Measurements from ENCODE around the gene FBXO33. TPM values are rescaled to one million over a fixed set of nuclear protein-coding genes. Genes with fewer than 3 reads are reported as not detected.

Gene FBXO33
- total and polyA plus RNA-seq, 2 of the 8 experiments (the other 6 are each of a cell fraction or from before 2014, with no cell fraction given), result 4.7 to 11.5 TPM

DNA sequence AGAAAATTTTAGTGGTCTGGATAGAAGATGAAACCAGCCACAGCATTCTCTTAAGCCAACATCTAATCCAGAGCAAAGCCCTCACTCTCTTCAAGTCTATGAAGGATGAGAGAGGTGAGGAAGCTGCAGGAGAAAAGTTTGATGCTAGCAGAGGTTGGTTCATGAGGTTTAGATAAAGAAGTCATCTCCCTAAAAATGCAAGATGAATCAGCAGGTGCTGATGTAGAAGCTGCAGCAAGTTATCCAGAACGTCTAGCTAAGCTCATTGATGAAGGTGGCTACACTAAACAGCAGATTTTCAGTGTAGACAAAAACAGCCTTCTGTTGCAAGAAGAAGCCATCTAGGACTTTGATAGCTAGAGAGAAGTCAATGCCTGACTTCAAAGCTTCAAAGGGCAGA, 48.5 kb downstream of the FBXO33 start:
- Histone ChIP-seq H3K56ac (replicated peaks; ENCODE audit: insufficient read length, low read depth, low read length) (no peak overlapping the region), H2BK5ac (ENCODE audit: low read depth, low read length) (no peak overlapping the region), H2BK120ac (replicated peaks; ENCODE audit: low read depth, low read length) (no peak overlapping the region), H3K23me2 (ENCODE audit: low read depth, low read length) (no peaks in the 10 kb centered on the region), H3K79me1 (ENCODE audit: low read depth, low read length) (no peaks in the 10 kb centered on the region), H4K91ac (replicated peaks; ENCODE audit: insufficient read length, low read length) (no peak overlapping the region), H3K27me3 (replicated peaks in 1 of 4; ENCODE audit: control insufficient read depth in 3 of 4, extremely low read depth in 1 of 4, insufficient read depth in 3 of 4, low read length in 3 of 4) (no peaks in the 10 kb centered on the region), H2BK12ac (ENCODE audit: low read depth, low read length) (no peak overlapping the region), H3K9me3 (ENCODE audit: insufficient read depth in 2 of 2, low read depth in 1 of 2, low read length in 1 of 2) (no peaks in the 10 kb centered on the region), H3K4me1 (replicated peaks in 1 of 4; ENCODE audit: control insufficient read depth in 3 of 4, insufficient read depth in 4 of 4, low read length in 3 of 4) (no peaks in the 10 kb centered on the region), H4K20me1 (replicated peaks in 1 of 2; ENCODE audit: control insufficient read depth in 1 of 2, insufficient read depth in 2 of 2, low read length in 2 of 2) (no peaks in the 10 kb centered on the region), H4K5ac (ENCODE audit: insufficient read length, low read depth, low read length) (no peak overlapping the region), H3K36me3 (ENCODE audit: control insufficient read depth in 2 of 4, insufficient read depth in 4 of 4, low read length in 3 of 4) (no peaks in the 10 kb centered on the region), H3K18ac (ENCODE audit: extremely low read depth, low read length) (no peak overlapping the region), H2AFZ (ENCODE audit: low read length) (no peak overlapping the region), H2BK20ac (ENCODE audit: low read length) (no peak overlapping the region), H3K27ac (ENCODE audit: low read depth, low read length) (no peak overlapping the region), H3K23ac (ENCODE audit: insufficient read length) (no peak overlapping the region), H2BK15ac (ENCODE audit: low read length) (no peak overlapping the region), H3K9ac (replicated peaks in 1 of 4; ENCODE audit: extremely low read depth in 1 of 4, low read depth in 3 of 4, low read length in 3 of 4) (no peak overlapping the region), H3K4me3 (ENCODE audit: extremely low read depth in 1 of 4, insufficient read depth in 2 of 4, low read depth in 3 of 4, low read length in 4 of 4) (no peak overlapping the region), H3K4ac (replicated peaks; ENCODE audit: insufficient read length, low read depth, low read length) (no peak overlapping the region), H3K14ac (ENCODE audit: insufficient read length) (no peak overlapping the region), H3K4me2 (ENCODE audit: insufficient read depth in 1 of 2, low read depth in 2 of 2, low read length in 2 of 2) (no peak overlapping the region), H2AK5ac (ENCODE audit: low read depth, low read length) (no peak overlapping the region), H3K79me2 (ENCODE audit: control insufficient read depth in 1 of 2, insufficient read depth in 2 of 2, low read length in 2 of 2) (no peaks in the 10 kb centered on the region), H4K8ac (ENCODE audit: extremely low read depth, insufficient read depth, low read length) (no peak overlapping the region)
- FAIRE-seq (no peak), DNase-seq (ENCODE audit: low read depth in 1 of 2, low spot score in 2 of 2) (no peak)
- CTCF ChIA-PET (ENCODE audit: partially characterized antibody), result no interaction called here
- POLR2A ChIA-PET (ENCODE audit: partially characterized antibody), result interaction anchor here (0.6 to 1.2 kb wide), 2 partner anchors 117 to 205 kb away, joined by 3 to 4 read pairs; no protein-coding TSS in a partner anchor
- TF ChIP-seq ASH2L (IDR thresholded peaks at IDR 0.05; ENCODE audit: low read length) (no peak), EZH2 (IDR thresholded peaks at IDR 0.05; ENCODE audit: low read depth, low read length, severe bottlenecking) (no peak), CHD2 (IDR thresholded peaks at IDR 0.05; ENCODE audit: low read length) (no peak), SIRT6 (IDR thresholded peaks at IDR 0.05; ENCODE audit: low read length) (no peak), KDM4A (IDR thresholded peaks at IDR 0.05; ENCODE audit: low read depth, low read length, severe bottlenecking) (no peak), TAF1 (IDR thresholded peaks at IDR 0.05; ENCODE audit: low read depth, low read length) (no peak), POU5F1 (IDR thresholded peaks at IDR 0.05; ENCODE audit: low read depth, low read length) (no peak), RBBP5 (IDR thresholded peaks at IDR 0.05; ENCODE audit: borderline replicate concordance, low read depth, low read length) (no peak)
- 72% methylated on average over 1 of the region's 1 CpG; no CpG with 5 or more reads in 1 of the 2 experiments for WGBS, 2 experiments (ENCODE audit: extremely low coverage in 1 of 2, insufficient coverage in 1 of 2, insufficient read length in 1 of 2, insufficient replicate concordance in 2 of 2, low coverage in 1 of 2, low lambda C conversion rate in 2 of 2, missing lambda C conversion rate in 1 of 2)

All from H1 (cell line).